Prostate gland (tissue), 2 donors: ENCODE measurements around the gene CLEC16A. TPM values are rescaled to one million over a fixed set of nuclear protein-coding genes. Genes with fewer than 3 reads are reported as not detected.

ENCODE experiments used
- DNase-seq: peaks from one replicate; pipeline ENCODE4 v3.0.0-alpha.2; 2019; ENCODE audit warnings: low spot score
- H3K27ac ChIP-seq, 2 donors: fragments of 200-600 bp; sonication (generic); 2 replicates each; pipeline ENCODE4 v1.5.1; 2017 to 2019
- H3K27me3 ChIP-seq: fragments of 200-600 bp; sonication (generic); replicated peaks from 2 replicates; pipeline ENCODE4 v1.5.1; 2019; ENCODE audit not compliant: insufficient read depth
- H3K36me3 ChIP-seq, 2 donors: fragments of 200-600 bp; sonication (generic); 1 replicate in 1 of 2; 2 replicates in 1 of 2; pipeline versions ENCODE4 v1.5.1 to v1.8.1; 2017 to 2019
- H3K4me1 ChIP-seq: fragments of 200-600 bp; sonication (generic); replicated peaks from 2 replicates; pipeline ENCODE4 v1.5.1; 2019
- H3K4me3 ChIP-seq, 2 donors: fragments of 200-600 bp; sonication (generic); 2 replicates each; pipeline ENCODE4 v1.5.1; 2017 to 2019
- H3K9me3 ChIP-seq: fragments of 200-600 bp; sonication (generic); 2 replicates; pipeline ENCODE4 v1.5.1; 2017
- POLR2A ChIP-seq: fragments of 450-650 bp; IDR thresholded peaks from one replicate; pipeline ENCODE4 v1.6.1; 2016; ENCODE audit warnings: antibody characterized with exemption, mild to moderate bottlenecking
- POLR2AphosphoS5 ChIP-seq: sonication (generic); formaldehyde crosslinking; IDR thresholded peaks from one replicate; pipeline ENCODE4 v1.6.1; 2017; ENCODE audit warnings: antibody characterized with exemption
- WGBS: methylation state at CpG from one replicate; pipeline ENCODE4 v1.1.5; 2018; 5-methylcytosine and 5-hydroxymethylcytosine counted together
- intact Hi-C: fragments of 100-400 bp; cut with DNase I; formaldehyde crosslinking; loops from one replicate; pipeline ENCODE4 v1.14.2; 2022
- total RNA-seq, 2 donors: library from RNA; depleted of rRNA; stranded (reverse); fragments of >200 nt; gene quantifications; one replicate each; pipeline ENCODE4 v1.1.0, GENCODE V29; 2016
- TF ChIP-seq, protein P1 (sequence below), 4 experiments: fragments of 200-600 bp in 2 of 4; fragments of 450-650 bp in 2 of 4; sonication (generic) in 2 of 4; IDR thresholded peaks; 1 replicate in 3 of 4; 2 replicates in 1 of 4; pipeline ENCODE4 v1.5.1; 2016 to 2019; ENCODE audit warnings: antibody characterized with exemption in 4 of 4, mild to moderate bottlenecking in 2 of 4, moderate library complexity in 2 of 4

CLEC16A gene
- total RNA-seq, 2 donors from 2014 or later, result 26.1 to 52.2 TPM

DNA sequence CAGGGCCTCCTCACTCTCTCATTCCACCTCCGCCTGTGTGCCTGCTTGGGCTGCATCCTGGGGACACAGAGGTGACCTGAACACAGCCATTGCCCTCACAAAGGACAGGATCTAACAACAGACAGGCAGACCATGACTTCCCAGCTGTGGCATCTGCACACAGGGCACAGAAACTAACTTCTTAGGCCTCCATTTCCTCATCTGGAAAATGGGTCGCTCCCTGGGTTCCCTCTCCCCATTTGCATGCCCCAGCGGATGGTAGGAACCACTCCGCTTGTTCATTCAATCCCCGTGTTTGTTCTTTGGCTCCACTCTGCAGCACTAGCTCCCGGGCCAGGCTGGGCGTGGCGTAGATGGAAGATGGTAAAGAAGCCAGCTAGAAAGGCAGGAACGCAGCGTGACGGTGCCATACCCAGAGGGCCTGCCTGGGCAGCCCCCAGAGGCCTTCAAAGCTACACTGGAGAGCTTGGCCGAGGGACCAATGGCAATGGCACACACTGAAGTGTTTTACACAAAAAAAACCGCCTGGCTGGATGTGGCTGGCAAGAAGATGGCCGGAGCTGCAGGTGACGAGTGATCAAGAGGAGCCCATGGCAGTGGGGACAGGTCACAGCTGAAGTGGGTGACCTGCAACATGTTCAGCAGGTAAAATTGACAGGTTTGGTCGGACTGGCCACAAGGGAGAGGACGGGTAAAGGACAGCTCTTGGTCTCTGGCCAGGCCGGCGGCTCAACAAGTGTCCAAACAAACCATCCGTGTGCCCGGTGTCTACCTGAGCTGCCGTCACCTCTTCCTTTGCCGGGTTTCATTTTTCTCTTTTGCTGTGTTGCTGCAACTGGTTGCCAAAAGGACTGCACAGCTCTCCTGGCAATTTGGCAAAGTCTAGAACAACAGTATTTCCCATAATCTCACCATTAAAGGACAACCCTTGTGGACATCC is 244.7 kb downstream of the CLEC16A start:
- intact Hi-C loops, result no loop called here

DNA sequence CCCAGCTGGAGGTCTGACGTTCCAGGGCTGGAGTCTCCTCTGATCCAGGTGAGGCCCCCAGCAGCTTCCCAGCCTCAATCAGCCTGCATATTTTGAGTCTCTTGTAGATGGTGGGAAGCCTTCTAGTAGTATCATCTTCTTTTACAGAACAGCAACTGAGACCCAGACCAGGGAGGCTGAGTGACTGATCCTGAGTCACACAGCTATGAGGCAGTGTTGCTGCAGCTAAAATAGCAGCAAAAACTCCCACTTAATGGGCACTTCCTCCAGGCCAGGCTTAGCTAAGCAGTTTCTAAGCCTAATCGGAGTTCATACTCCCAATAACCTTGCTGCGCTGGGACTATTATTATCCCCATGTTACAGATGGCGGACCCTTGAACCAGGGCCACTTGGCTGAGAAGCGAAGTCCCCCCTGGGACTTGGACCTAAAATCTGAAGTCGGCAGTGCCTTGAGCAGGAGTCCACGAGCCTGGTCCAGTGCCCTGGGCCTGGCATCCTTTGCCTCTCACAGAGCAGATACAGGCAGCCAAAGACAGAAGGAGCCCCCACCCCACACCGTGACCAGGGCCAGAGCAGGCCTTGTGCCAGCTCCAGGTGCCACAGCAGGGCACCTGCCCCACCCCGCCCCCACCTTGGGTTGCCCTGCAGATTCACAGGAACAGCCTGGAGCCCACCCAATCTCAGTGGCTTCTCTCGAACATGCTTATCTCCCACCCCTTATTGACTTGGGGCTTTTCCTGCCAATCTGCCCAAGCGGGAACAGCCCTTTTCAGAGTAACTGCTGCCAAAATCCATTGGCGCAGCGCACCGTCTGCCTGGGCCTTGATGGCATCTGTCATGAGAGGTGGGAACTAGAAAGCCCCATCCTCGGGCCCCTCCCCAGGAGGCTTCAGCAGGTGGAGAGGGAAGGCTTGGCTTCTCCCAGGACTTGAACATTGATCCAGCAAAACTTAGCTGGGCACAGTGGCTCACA is 246.5 kb downstream of the CLEC16A start:
- no peaks in the 10 kb centered on the region for H3K4me1 ChIP-seq
- H3K4me3 ChIP-seq, result no peak overlapping the region
- H3K27ac ChIP-seq, result no peak overlapping the region
- DNase-seq, result no peak
- intact Hi-C loops, result no loop called here
- no peaks in the 10 kb centered on the region for H3K36me3 ChIP-seq
- TF ChIP-seq POLR2AphosphoS5 (no peak), POLR2A (no peak)
- TF ChIP-seq, protein P1, sequence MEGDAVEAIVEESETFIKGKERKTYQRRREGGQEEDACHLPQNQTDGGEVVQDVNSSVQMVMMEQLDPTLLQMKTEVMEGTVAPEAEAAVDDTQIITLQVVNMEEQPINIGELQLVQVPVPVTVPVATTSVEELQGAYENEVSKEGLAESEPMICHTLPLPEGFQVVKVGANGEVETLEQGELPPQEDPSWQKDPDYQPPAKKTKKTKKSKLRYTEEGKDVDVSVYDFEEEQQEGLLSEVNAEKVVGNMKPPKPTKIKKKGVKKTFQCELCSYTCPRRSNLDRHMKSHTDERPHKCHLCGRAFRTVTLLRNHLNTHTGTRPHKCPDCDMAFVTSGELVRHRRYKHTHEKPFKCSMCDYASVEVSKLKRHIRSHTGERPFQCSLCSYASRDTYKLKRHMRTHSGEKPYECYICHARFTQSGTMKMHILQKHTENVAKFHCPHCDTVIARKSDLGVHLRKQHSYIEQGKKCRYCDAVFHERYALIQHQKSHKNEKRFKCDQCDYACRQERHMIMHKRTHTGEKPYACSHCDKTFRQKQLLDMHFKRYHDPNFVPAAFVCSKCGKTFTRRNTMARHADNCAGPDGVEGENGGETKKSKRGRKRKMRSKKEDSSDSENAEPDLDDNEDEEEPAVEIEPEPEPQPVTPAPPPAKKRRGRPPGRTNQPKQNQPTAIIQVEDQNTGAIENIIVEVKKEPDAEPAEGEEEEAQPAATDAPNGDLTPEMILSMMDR (IDR thresholded peaks at IDR 0.05), result no peak
- H3K9me3 ChIP-seq, result no peaks in the 10 kb centered on the region
- no peaks in the 10 kb centered on the region for H3K27me3 ChIP-seq
- 59% methylated on average over 15 of the region's 15 CpGs for WGBS

More for the DNA sequence above, 244.7 kb downstream of the CLEC16A start:
- H3K4me1 ChIP-seq, result no peaks in the 10 kb centered on the region
- DNase-seq, result peak; percentile 75
- no peaks in the 10 kb centered on the region for H3K36me3 ChIP-seq
- no peak overlapping the region for H3K27ac ChIP-seq
- H3K4me3 ChIP-seq, result no peak overlapping the region
- no peaks in the 10 kb centered on the region for H3K27me3 ChIP-seq
- 54% methylated on average over 23 of the region's 23 CpGs for WGBS
- TF ChIP-seq, protein P1 (IDR thresholded peaks at IDR 0.05), result no peak
- TF ChIP-seq POLR2AphosphoS5 (peak; percentile 39), POLR2A (no peak)
- H3K9me3 ChIP-seq, result no peaks in the 10 kb centered on the region

DNA sequence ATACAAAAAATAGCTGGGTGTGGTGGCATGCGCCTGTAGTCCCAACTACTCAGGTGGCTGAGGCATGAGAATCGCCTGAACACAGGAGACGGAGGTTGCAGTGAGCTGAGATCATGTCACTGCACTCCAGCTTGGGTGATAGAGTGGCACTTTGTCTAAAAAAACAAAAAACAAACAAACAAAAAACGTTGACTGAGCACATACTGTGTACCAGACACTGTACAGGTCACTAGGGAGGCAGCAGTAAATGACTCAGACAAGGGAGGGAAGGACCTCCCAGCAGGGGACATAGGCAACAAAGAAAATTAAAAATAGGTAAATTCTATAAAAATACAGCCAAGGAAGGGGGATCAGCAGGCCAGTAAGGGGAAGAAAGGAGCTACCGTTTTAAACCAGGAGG is 247.3 kb downstream of the CLEC16A start:
- 71% methylated on average over 5 of the region's 5 CpGs for WGBS
- DNase-seq, result no peak
- intact Hi-C loops, result no loop called here
- Histone ChIP-seq H3K27me3 (no peaks in the 10 kb centered on the region), H3K4me1 (no peaks in the 10 kb centered on the region), H3K36me3 (no peaks in the 10 kb centered on the region), H3K27ac (no peak overlapping the region), H3K4me3 (no peak overlapping the region), H3K9me3 (no peaks in the 10 kb centered on the region)
- TF ChIP-seq, protein P1 (IDR thresholded peaks at IDR 0.05), result no peak
- no peak for TF ChIP-seq POLR2A
- TF ChIP-seq POLR2AphosphoS5, result no peak

DNA sequence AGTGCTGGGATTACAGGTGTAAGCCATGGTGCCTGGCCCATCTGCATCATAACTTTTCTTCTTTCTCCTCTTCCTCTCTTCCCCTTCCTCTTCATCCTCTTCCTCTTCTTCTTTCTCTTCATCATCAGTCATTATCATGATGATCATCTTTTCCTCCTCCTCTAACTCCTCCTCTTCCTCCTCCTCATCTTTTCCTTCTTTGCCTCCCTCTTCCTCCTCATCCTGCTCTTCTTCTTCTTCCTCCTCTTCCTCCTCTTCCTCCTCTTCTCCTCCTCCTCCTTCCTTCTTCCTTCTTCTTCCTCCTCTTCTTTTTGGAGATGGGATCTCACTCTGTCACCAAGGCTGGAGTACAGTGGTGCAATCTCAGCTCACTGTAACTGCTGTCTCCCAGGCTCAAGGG is 249.1 kb downstream of the CLEC16A start:
- DNase-seq, result no peak
- no peak for TF ChIP-seq POLR2AphosphoS5
- no peak for TF ChIP-seq POLR2A
- TF ChIP-seq, protein P1 (IDR thresholded peaks at IDR 0.05), result no peak
- H3K4me1 ChIP-seq, result no peaks in the 10 kb centered on the region
- H3K27me3 ChIP-seq, result no peaks in the 10 kb centered on the region
- no peaks in the 10 kb centered on the region for H3K36me3 ChIP-seq
- no peak overlapping the region for H3K4me3 ChIP-seq
- H3K9me3 ChIP-seq, result no peaks in the 10 kb centered on the region
- no peak overlapping the region for H3K27ac ChIP-seq
- intact Hi-C loops, result no loop called here
